Aortic smooth muscle cell (primary cell): Measurements from ENCODE around the gene ESAM. TPM values are rescaled to one million over a fixed set of nuclear protein-coding genes. Genes with fewer than 3 reads are reported as not detected.

Experiments
- total RNA-seq: library from RNA; depleted of rRNA; stranded (reverse); fragments of >200 nt; gene quantifications from 2 replicates; pipeline ENCODE4 v1.2.3, GENCODE V29; 2014

The ESAM gene, protein sequence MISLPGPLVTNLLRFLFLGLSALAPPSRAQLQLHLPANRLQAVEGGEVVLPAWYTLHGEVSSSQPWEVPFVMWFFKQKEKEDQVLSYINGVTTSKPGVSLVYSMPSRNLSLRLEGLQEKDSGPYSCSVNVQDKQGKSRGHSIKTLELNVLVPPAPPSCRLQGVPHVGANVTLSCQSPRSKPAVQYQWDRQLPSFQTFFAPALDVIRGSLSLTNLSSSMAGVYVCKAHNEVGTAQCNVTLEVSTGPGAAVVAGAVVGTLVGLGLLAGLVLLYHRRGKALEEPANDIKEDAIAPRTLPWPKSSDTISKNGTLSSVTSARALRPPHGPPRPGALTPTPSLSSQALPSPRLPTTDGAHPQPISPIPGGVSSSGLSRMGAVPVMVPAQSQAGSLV
- 7.0 and 13.6 TPM in 2 replicates for total RNA-seq

DNA sequence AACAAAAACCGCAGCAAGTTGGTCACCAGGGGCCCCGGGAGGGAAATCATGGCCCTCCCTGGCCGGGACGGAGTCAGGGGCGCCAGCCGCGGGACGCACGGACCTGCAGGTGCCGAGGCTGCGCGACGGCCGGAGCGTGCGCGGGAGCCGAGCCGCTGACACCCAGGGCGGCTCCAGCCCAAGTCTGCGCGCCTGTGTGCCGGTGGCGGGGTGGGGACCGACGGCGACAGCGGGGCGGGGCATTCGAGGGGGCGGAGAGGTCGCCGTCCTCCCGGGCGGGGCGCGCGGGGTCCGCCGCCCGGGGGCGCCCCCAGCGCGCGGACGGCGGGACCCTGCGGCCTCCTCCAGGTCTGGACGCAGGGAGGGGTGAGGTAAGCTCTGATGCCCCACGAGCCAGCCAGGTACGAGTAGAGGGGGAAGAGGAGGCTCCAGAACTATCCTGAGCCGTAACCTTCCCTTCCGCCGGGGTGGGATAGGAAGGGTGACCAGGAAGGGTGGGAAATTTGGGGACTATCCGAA, at the start of gene ESAM:
Gene ESAM (minus strand): TSS at position 186 of the 519 bp plus-strand sequence. CDS start 136 bp downstream, at position 50.

DNA sequence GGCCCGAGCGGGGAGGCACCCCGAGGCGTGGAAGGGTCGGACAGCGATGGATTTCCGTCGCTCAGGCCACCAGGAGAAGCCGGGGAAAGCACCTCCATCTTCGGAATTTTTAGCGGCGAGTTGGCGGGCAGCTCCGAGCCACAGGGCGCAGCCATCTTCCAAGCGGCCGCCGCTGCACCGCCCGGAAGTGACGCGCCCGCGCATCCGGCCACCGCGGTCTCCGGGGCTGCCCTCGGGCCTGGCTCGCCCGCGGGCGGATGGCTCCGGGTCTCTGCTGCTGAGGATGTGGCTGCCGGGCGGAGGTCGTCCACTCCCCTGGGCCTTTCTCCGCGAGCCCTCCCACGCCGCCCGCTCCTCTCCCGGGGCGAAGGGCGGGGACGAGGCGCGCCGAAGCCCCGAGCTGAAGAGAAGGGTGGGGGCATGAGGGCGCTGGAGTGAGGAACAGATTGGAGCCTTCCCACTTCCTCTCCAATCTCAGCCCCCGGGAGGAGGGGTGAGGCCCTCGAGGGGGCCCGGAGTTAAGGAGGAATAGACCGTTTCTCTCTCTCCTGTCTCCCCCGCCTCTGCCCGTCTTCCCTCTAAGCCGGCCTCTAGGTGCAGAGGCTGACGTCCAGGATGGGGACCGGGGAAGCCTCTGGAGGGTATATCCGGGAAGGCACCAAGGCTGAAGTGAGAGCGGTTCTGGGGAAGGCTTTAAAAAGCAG, 38.3 kb upstream of the ESAM start, which contains the start of gene MSANTD2:
Gene MSANTD2 (minus strand): TSS at position 181 of the 704 bp plus-strand sequence. CDS start 26 bp downstream, at position 155.

DNA sequence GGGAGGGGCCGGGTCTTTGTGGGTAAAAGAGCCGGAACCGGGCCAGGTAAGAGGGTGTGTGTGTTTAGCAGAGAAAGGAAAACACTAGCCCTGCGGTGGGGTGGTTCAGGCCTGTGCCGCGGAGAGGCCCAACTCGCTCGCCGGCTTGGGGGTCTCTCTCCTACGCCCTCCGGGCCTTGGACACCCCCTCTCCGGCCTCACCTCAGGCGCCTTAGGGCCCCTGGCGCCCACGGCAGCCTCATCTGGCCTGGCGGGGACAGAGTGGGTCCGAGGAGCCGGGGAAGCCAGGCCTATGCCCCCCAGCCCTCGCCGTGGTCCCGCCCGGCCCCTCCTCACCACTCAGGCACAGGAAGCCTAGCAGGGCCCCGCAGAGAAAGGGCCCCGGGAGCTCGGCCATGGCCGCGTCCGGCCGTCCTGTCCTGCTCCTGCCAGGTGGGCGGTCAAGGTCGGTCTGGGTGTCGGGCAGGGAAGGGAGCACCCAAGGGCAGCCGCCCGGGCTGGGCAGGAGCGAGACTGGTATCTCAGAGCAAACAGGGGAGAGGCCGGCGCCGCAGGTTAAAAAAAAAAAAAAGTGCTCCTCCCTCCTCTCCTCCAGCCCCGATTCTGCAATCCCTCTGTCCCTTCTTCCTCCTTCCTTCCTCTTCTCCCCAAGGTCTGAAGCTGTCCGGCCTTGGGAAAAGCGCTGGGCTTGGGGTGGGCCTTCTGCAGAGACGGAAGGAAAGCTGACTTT, 10.2 kb downstream of the ESAM start, which contains the start of gene VSIG2:
Gene VSIG2 (minus strand): TSS at position 515 of the 730 bp plus-strand sequence. CDS start 118 bp downstream, at position 397.

GRCh38 chr11:124739479-124740276, 22.4 kb downstream of the ESAM start, which contains the start of gene NRGN:
NRGN (plus strand) TSS chr11:124739942; CDS start chr11:124740085, 143 bp downstream.

Other genes starting within 250 kb of the ESAM start
- gene OR8B12, start 218.6 kb downstream of the ESAM start, total RNA-seq, result not detected in 2 replicates
- not detected in 2 replicates for gene OR8A1, start 192.3 kb downstream of the ESAM start, total RNA-seq
- gene PANX3, start 150.9 kb downstream of the ESAM start, total RNA-seq, result not detected in 2 replicates
- 20.7 and 22.6 TPM in 2 replicates for gene TBRG1, start 139.4 kb downstream of the ESAM start, total RNA-seq
- 16.8 and 21.9 TPM in 2 replicates for gene SIAE, start 88.6 kb downstream of the ESAM start, total RNA-seq
- gene SPA17, start 88.4 kb downstream of the ESAM start, total RNA-seq, result 16.4 and 20.3 TPM in 2 replicates
- gene NRGN, start 22.3 kb downstream of the ESAM start, total RNA-seq, result 0.40 and 1.1 TPM in 2 replicates
- 0.06 and 0.13 TPM in 2 replicates for gene VSIG2, start 10.0 kb downstream of the ESAM start, total RNA-seq
- gene MSANTD2, start 38.1 kb upstream of the ESAM start, total RNA-seq, result 5.9 and 7.4 TPM in 2 replicates
- gene ROBO3, start 103.1 kb upstream of the ESAM start, total RNA-seq, result 2.5 and 2.7 TPM in 2 replicates
- 1.9 and 3.6 TPM in 2 replicates for gene ROBO4, start 135.6 kb upstream of the ESAM start, total RNA-seq
- gene HEPN1, start 157.0 kb upstream of the ESAM start, total RNA-seq, result not detected in 2 replicates
- not detected in 2 replicates for gene HEPACAM, start 173.8 kb upstream of the ESAM start, total RNA-seq
- 1.4 and 1.7 TPM in 2 replicates for gene CCDC15, start 191.9 kb upstream of the ESAM start, total RNA-seq